ENCODE results near the gene CXCL12. TPM values are rescaled to one million over a fixed set of nuclear protein-coding genes. Genes with fewer than 3 reads are reported as not detected.

The CXCL12 gene
- total RNA-seq, 4 donors from 2014 or later = 6.8 to 28.4 (median 13.7) TPM

DNA sequence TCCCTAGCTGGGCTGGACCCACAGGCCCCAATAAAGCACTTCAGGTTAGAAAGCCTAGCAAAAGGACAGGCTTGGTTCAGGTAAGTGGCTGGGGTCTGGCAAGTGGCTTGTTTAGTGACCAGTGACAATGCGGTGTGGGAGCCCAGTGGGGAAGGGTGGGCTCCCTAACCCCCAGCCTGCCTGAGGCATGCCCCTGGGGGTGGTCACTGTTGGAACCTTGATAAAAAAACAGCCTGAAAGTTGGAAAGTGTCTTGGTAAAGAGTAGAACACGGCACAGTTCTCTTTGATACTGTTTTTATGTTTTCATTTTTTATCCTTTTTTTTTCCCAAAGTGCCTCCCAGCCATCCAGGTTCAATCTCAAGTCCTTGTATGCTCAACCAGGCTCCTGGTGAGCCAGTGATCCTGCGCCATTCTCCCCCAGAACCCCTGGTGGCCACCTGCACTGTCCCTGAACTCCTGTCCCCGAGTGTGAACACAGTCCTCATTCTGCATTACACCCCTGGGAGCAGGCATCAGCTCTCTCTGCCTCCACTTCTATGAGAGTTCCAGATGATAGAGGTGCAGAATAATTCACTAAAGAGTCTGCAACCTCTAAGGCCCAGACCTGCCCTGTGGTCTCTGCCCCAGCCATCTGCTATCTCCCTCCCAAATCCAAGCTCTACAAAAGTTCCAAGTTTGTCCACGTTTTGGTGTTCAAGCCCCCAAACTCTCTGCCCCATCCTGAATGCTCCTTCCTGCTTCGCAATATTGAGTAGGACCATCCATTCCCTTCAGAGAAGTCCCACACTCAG, 15.0 kb upstream of the CXCL12 start:
- no peak overlapping the region for H3K27ac ChIP-seq
- peaks cover 0 to 27% (median 0%) of the 10 kb centered on the region in 4 donors for H3K27me3 ChIP-seq
- TF ChIP-seq POLR2A (IDR thresholded peaks at IDR 0.05) = no peak
- TF ChIP-seq, protein P1, sequence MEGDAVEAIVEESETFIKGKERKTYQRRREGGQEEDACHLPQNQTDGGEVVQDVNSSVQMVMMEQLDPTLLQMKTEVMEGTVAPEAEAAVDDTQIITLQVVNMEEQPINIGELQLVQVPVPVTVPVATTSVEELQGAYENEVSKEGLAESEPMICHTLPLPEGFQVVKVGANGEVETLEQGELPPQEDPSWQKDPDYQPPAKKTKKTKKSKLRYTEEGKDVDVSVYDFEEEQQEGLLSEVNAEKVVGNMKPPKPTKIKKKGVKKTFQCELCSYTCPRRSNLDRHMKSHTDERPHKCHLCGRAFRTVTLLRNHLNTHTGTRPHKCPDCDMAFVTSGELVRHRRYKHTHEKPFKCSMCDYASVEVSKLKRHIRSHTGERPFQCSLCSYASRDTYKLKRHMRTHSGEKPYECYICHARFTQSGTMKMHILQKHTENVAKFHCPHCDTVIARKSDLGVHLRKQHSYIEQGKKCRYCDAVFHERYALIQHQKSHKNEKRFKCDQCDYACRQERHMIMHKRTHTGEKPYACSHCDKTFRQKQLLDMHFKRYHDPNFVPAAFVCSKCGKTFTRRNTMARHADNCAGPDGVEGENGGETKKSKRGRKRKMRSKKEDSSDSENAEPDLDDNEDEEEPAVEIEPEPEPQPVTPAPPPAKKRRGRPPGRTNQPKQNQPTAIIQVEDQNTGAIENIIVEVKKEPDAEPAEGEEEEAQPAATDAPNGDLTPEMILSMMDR (IDR thresholded peaks at IDR 0.05) = no peak
- no peak overlapping the region for H3K4me3 ChIP-seq
- intact Hi-C loops (cut with DNase I) = no loop called here
- 60 to 71% methylated on average over 6 of the region's 6 CpGs for WGBS, 2 donors
- no peak for DNase-seq
- H3K4me1 ChIP-seq = no peaks in the 10 kb centered on the region
- H3K36me3 ChIP-seq = no peaks in the 10 kb centered on the region
- H3K9me3 ChIP-seq = no peaks in the 10 kb centered on the region

DNA sequence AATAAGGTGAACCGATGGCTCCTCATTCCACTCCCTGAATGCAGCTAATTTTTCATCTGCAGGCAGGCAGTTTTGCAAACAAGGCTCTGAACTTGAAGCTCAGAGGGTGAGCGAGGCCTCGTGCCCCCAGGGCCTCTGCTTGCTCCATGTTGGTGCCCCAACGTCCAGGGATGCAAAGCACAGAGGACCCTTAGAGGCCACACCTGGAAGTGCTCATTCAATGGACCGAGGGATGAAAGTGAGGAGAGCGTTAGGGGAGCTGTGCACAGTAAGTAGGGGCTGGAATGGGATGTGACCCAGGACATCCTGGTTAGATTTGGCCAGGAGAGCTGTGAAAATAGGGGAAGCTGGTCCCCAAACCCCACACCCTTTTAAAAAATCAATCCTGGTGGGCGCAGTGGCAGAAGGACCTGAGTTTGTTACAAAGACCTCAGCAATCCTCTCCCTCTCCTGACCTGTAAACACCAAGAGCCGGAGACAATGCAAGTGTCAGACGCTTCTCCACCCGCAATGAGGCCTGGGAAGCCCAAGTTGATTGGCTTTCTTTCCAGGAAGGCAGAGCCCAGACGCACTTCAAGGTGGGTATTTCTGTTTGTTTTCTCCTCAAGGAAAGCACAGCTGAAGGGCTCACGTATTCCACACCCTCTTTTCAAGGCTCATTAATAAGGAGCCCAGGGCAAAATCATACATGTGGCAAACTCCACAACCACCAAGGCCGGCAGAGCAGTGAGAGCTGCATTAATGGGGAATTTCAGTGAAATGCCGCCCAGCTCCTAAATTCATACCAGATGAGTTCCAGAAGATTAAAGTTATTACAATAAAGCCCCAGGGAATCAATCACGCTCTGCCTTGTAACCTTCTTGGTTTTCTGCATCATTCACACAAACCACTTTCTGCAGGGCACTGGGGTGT, 14.1 kb upstream of the CXCL12 start:
- H3K27ac ChIP-seq = no peak overlapping the region
- H3K27me3 ChIP-seq = peaks cover 0 to 27% (median 0%) of the 10 kb centered on the region in 4 donors
- intact Hi-C loops (cut with DNase I) = no loop called here
- H3K4me1 ChIP-seq = no peaks in the 10 kb centered on the region
- DNase-seq = no peak
- TF ChIP-seq, protein P1 (IDR thresholded peaks at IDR 0.05) = no peak
- TF ChIP-seq POLR2A (IDR thresholded peaks at IDR 0.05) = no peak
- no peaks in the 10 kb centered on the region for H3K36me3 ChIP-seq
- no peak overlapping the region for H3K4me3 ChIP-seq
- WGBS, 2 donors = 41 to 52% methylated on average over 7 to 11 of the region's 15 CpGs
- H3K9me3 ChIP-seq = no peaks in the 10 kb centered on the region

DNA sequence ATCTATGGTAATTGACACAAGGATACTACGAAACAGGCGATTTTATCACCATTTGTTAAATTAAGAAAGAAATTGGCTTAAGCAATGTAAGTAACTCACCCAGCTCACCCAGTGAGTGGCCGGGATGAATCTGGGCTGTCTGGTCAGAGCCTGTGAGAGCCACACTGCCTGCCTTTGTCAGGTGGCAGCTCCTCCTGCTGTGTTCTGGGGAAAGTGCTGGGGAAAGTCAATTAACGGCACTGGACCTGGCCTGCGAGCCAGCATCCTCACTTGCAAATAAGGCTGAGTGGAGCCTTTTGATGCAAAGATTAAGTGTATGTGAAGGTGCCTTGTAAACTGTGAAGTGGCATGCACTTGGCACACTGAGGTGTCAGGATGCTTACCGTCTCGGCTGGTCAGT, 13.4 kb upstream of the CXCL12 start:
- TF ChIP-seq, protein P1 (IDR thresholded peaks at IDR 0.05) = no peak
- no peak for TF ChIP-seq POLR2A (IDR thresholded peaks at IDR 0.05)
- no peaks in the 10 kb centered on the region for H3K36me3 ChIP-seq
- DNase-seq = no peak
- no peak overlapping the region for H3K27ac ChIP-seq
- intact Hi-C loops (cut with DNase I) = no loop called here
- no peaks in the 10 kb centered on the region for H3K9me3 ChIP-seq
- WGBS, 2 donors = 69 to 76% methylated on average over 7 of the region's 7 CpGs
- H3K4me3 ChIP-seq = no peak overlapping the region
- H3K27me3 ChIP-seq = peaks cover 0 to 31% (median 0%) of the 10 kb centered on the region in 4 donors
- H3K4me1 ChIP-seq = no peaks in the 10 kb centered on the region

DNA sequence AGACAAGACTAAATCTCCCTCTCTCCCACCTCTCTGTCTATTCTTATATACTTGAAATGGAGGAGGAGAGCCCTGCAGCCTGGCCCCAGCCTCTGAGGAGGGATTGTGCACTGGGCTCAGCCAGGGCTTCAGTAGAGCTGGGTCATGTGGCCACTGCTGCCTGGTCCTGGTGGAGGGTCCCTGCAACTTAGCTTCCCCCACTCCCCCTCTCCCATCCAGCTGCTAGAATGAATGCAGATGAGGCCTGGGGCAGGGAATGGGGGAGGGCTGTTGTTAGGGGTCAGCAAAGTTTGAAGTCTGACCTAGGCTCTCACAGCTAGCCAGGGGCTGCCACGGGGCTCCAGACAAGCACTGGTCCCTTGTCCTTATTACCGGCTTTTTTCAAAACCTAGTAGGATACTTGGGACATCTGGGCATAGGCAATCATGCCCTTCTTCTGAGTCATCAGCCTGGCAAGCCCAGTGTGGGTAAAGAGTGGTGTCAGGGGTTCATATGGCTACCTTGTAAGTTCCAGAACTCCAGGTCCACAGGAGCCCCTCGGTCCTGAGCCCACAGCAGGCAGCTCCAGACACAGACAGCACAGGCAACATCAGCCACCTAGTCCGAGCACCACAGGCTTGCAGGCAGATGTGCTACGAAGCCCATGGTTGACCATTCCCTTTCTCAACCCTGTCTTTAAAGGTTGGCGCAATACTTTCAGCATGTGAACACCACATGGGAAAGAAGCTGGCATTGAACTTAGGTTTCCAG, 12.8 kb upstream of the CXCL12 start:
- TF ChIP-seq, protein P1 (IDR thresholded peaks at IDR 0.05) = no peak
- no peak for TF ChIP-seq POLR2A (IDR thresholded peaks at IDR 0.05)

More for the DNA sequence above, 12.8 kb upstream of the CXCL12 start:
- no peak for DNase-seq
- WGBS, 2 donors = 59 to 86% methylated on average over 4 of the region's 6 CpGs
- Histone ChIP-seq H3K27me3 (peaks cover 0 to 35% (median 0%) of the 10 kb centered on the region in 4 donors), H3K4me3 (no peak overlapping the region), H3K27ac (no peak overlapping the region), H3K9me3 (no peaks in the 10 kb centered on the region), H3K4me1 (no peaks in the 10 kb centered on the region), H3K36me3 (no peaks in the 10 kb centered on the region)
- intact Hi-C loops (cut with DNase I) = no loop called here

Measured in esophagus squamous epithelium (tissue), 5 donors.